OCI-LY1 (cell line): Measurements from ENCODE around the gene GJD3.

ENCODE experiments used
- H2AFZ ChIP-seq: fragments of 200-600 bp; sonication (generic), shearing (Covaris generic); 2 replicates; pipeline ENCODE4 v1.6.0; 2014; ENCODE audit warnings: antibody characterized with exemption, mild to moderate bottlenecking, low read length
- H3F3A ChIP-seq: fragments of 200-600 bp; sonication (generic), shearing (Covaris generic); 2 replicates; pipeline ENCODE4 v1.6.0; 2014; ENCODE audit warnings: mild to moderate bottlenecking, antibody characterized with exemption, low read length, moderate library complexity; ENCODE audit not compliant: insufficient read depth
- H3K27ac ChIP-seq: fragments of 200-600 bp; sonication (generic); 2 replicates; pipeline ENCODE4 v1.5.1; 2014; ENCODE audit warnings: low read length, mixed run types, mild to moderate bottlenecking, low read depth; ENCODE audit not compliant: poor library complexity, severe bottlenecking
- H3K27me3 ChIP-seq: fragments of 200-600 bp; sonication (generic); 2 replicates; pipeline ENCODE4 v1.6.0; 2014; ENCODE audit warnings: antibody characterized with exemption, mild to moderate bottlenecking, low read length, moderate library complexity; ENCODE audit not compliant: insufficient read depth
- H3K36me3 ChIP-seq: fragments of 200-600 bp; sonication (generic); 2 replicates; pipeline ENCODE4 v1.6.1; 2014; ENCODE audit warnings: mild to moderate bottlenecking, antibody characterized with exemption, low read length, moderate library complexity, mixed read lengths; ENCODE audit not compliant: insufficient read depth
- H3K4me1 ChIP-seq: fragments of 200-600 bp; sonication (generic); 2 replicates; pipeline ENCODE4 v1.5.1; 2014; ENCODE audit warnings: mild to moderate bottlenecking, low read length, moderate library complexity; ENCODE audit not compliant: insufficient read depth, severe bottlenecking
- H3K4me2 ChIP-seq: fragments of 200-600 bp; sonication (generic), shearing (Covaris generic); 2 replicates; pipeline ENCODE4 v1.6.1; 2014; ENCODE audit warnings: low read length
- H3K4me3 ChIP-seq: fragments of 200-600 bp; sonication (generic); 2 replicates; pipeline ENCODE4 v1.5.1; 2014; ENCODE audit warnings: low read length, low read depth, mild to moderate bottlenecking, mixed read lengths; ENCODE audit not compliant: poor library complexity, severe bottlenecking
- H3K79me2 ChIP-seq: fragments of 200-600 bp; shearing (Covaris generic); 2 replicates; pipeline ENCODE4 v1.6.1; 2016; ENCODE audit warnings: mixed run types, low read length, mixed read lengths; ENCODE audit not compliant: insufficient read depth
- H3K9ac ChIP-seq: fragments of 200-600 bp; sonication (generic), shearing (Covaris generic); 2 replicates; pipeline ENCODE4 v1.6.1; 2014; ENCODE audit warnings: mild to moderate bottlenecking, low read length, mixed read lengths
- H3K9me2 ChIP-seq: fragments of 200-600 bp; sonication (generic), shearing (Covaris generic); 2 replicates; pipeline ENCODE4 v1.6.1; 2014; ENCODE audit warnings: low read depth, mild to moderate bottlenecking, low read length, mixed read lengths
- H3K9me3 ChIP-seq: fragments of 200-600 bp; shearing (Covaris generic); 2 replicates; pipeline ENCODE4 v1.6.1; 2014; ENCODE audit warnings: low read length, mixed read lengths
- H4K20me1 ChIP-seq: fragments of 200-600 bp; sonication (generic), shearing (Covaris generic); 2 replicates; pipeline ENCODE4 v1.6.0; 2016; ENCODE audit warnings: mild to moderate bottlenecking, low read length; ENCODE audit not compliant: insufficient read depth
- EZH2 ChIP-seq: fragments of 200-600 bp; sonication (generic), shearing (Covaris generic); IDR thresholded peaks from 2 replicates; pipeline ENCODE4 v1.8.0; 2017; ENCODE audit warnings: borderline replicate concordance, mixed run types, mild to moderate bottlenecking, antibody characterized with exemption, low read length, moderate library complexity, mixed read lengths
- TF ChIP-seq, protein P1 (sequence below): fragments of 200-600 bp; sonication (generic), shearing (Covaris generic); IDR thresholded peaks from 2 replicates; pipeline ENCODE4 v1.5.1; 2017; ENCODE audit warnings: mild to moderate bottlenecking, antibody characterized with exemption, low read length, moderate library complexity, mixed read lengths

Gene GJD3

DNA sequence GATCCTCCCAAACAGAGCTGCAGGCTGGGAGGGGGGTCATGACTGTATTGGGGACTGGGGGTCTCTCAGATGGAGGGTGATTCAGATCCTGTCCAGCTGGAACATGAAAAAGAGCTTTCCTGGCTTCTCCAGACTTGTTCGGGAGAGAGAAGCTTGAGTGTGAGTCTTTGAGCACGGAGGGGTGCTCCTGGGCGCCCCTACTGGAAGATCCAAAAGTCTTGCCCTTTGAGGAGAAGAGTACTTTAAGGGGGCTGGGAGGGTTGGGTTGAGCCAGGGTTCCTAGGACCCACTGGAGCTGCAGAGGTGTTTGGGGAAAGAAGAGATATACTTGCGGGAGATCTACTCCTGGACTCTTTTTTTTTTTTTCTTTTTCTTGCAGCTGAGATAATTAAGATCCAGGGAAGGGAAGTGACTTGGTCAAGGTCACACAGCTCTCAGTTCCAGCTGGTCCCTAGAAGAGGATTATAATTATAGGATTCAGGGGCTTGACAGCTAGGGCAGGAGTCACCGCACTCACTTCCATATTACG, 47.1 kb downstream of the GJD3 start:
- no peaks in the 10 kb centered on the region for H3K36me3 ChIP-seq
- no peaks in the 10 kb centered on the region for H3F3A ChIP-seq
- no peaks in the 10 kb centered on the region for H3K9me3 ChIP-seq
- no peak overlapping the region for H2AFZ ChIP-seq
- H3K4me2 ChIP-seq: peak overlapping the region; percentile 80
- no peaks in the 10 kb centered on the region for H3K9me2 ChIP-seq
- H3K4me3 ChIP-seq: peak overlapping the region; percentile 75
- no peaks in the 10 kb centered on the region for H3K27me3 ChIP-seq
- H4K20me1 ChIP-seq: no peaks in the 10 kb centered on the region
- TF ChIP-seq EZH2: no peak
- TF ChIP-seq, protein P1, sequence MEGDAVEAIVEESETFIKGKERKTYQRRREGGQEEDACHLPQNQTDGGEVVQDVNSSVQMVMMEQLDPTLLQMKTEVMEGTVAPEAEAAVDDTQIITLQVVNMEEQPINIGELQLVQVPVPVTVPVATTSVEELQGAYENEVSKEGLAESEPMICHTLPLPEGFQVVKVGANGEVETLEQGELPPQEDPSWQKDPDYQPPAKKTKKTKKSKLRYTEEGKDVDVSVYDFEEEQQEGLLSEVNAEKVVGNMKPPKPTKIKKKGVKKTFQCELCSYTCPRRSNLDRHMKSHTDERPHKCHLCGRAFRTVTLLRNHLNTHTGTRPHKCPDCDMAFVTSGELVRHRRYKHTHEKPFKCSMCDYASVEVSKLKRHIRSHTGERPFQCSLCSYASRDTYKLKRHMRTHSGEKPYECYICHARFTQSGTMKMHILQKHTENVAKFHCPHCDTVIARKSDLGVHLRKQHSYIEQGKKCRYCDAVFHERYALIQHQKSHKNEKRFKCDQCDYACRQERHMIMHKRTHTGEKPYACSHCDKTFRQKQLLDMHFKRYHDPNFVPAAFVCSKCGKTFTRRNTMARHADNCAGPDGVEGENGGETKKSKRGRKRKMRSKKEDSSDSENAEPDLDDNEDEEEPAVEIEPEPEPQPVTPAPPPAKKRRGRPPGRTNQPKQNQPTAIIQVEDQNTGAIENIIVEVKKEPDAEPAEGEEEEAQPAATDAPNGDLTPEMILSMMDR: peak; percentile 57
- H3K9ac ChIP-seq: peak overlapping the region; percentile 43
- H3K4me1 ChIP-seq: peaks cover 37% of the 10 kb centered on the region
- no peaks in the 10 kb centered on the region for H3K79me2 ChIP-seq
- no peak overlapping the region for H3K27ac ChIP-seq

DNA sequence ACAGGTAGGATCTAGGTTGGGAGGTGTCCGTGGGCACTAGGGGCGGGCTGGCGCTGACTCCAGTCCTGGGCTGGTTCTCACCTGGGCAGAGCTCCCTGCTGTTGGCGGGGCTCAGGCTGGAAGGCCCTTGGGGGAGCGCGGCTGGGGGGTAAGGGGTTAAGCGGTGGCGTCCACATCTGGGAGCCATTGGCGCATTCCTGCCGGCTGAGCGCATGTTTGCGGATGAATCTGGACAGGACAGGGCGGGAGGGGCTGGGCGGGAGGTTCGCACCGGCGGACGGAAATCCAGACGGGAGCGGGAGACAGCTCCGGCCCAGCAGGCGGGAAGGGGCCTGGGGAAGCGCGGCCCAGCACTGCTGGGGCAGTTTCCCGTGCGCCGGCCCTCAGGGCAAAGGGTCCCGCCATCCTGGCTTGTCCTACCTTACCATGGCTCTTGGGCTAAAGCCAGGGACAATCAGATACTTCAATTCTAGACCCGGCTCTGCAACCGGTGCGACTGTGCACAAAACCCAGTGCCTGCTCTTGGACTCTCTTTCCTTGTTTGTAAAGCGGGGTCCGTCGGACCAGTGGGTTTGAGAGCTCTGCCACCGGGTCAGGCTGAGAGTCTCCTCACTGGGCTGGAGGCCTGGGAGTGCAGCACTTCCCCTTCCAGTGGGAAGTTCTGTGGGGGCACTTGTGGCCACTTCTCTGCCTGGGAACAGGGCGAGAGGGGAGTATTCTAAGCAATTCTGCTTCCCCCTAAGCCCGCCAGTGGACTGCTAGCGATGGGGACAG, 47.8 kb downstream of the GJD3 start:
- no peak overlapping the region for H3K9ac ChIP-seq

DNA sequence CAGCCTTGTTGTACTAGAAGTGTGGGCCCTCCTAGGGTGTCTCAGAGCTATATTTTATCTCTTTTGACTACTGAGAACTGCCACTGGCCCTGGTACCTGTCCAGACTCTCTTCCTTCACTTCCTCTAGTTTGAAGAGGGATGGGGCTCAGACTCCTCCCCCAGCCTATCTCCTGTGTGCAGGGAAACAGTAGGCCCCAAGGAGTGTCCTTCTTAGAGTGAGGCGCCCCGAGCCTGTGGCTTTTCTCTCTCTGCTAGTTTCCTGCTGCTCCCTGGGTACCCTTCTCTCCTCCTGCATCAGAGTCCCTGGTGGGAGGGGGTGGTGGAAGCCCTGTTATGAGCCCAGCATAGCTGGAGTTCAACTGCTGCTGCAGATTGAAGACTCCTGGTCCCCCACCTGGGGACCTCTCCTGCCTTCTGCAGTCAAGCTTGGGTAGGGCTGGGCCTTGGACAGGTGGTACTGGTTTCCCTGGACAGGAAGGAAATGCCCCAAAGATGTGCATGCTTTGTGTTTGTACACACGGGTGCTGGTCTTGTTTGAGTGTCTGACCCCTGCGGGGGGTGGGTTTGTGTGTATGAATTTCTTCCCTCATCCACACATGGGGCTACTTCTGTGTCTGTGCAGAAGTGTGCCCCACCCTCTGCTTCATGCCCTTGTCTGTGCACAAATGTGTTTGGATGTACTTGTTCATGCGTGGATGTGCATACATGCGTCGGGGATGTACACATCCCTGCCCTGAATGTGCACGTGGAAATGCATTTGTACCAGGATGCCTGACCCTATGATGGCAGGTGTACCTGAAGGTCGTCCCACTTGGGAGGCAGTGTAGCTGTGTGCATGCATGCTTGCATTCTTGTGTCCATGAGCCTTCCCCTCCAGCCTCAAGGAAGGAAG, 48.6 kb downstream of the GJD3 start:
- Histone ChIP-seq H3K27ac (no peak overlapping the region), H3K36me3 (no peaks in the 10 kb centered on the region), H3K4me1 (peaks cover 34% of the 10 kb centered on the region), H3K9me2 (no peaks in the 10 kb centered on the region), H3K27me3 (no peaks in the 10 kb centered on the region), H3K4me2 (no peak overlapping the region), H3F3A (no peaks in the 10 kb centered on the region), H2AFZ (no peak overlapping the region), H3K79me2 (no peaks in the 10 kb centered on the region), H3K9me3 (no peaks in the 10 kb centered on the region), H3K9ac (no peak overlapping the region), H3K4me3 (no peak overlapping the region), H4K20me1 (no peaks in the 10 kb centered on the region)
- TF ChIP-seq EZH2: no peak
- TF ChIP-seq, protein P1: no peak

More for the DNA sequence above, 47.8 kb downstream of the GJD3 start:
- Histone ChIP-seq H3K79me2 (no peaks in the 10 kb centered on the region), H3K4me3 (no peak overlapping the region), H2AFZ (no peak overlapping the region), H3K27ac (no peak overlapping the region), H3K27me3 (no peaks in the 10 kb centered on the region), H4K20me1 (no peaks in the 10 kb centered on the region), H3K4me2 (peak overlapping the region; percentile 80; the same call in 1 of the 2 replicates), H3K9me2 (no peaks in the 10 kb centered on the region), H3K36me3 (no peaks in the 10 kb centered on the region), H3F3A (no peaks in the 10 kb centered on the region), H3K9me3 (no peaks in the 10 kb centered on the region), H3K4me1 (peaks cover 36% of the 10 kb centered on the region)
- TF ChIP-seq EZH2: no peak
- TF ChIP-seq, protein P1: no peak
